Stimulated activated CD8-positive, alpha-beta memory T cell treated with anti-CD3 and anti-CD28 coated beads, Interleukin-15, amount 100 ng/mL, for 4 hours (primary cell): ENCODE measurements around the gene PFDN4.

Experiments used
- DNase-seq, 2 donors: peaks; one replicate each; pipeline ENCODE4 v3.0.0-alpha.2; 2020; ENCODE audit warnings: low read depth in 2 of 2

Gene PFDN4

DNA sequence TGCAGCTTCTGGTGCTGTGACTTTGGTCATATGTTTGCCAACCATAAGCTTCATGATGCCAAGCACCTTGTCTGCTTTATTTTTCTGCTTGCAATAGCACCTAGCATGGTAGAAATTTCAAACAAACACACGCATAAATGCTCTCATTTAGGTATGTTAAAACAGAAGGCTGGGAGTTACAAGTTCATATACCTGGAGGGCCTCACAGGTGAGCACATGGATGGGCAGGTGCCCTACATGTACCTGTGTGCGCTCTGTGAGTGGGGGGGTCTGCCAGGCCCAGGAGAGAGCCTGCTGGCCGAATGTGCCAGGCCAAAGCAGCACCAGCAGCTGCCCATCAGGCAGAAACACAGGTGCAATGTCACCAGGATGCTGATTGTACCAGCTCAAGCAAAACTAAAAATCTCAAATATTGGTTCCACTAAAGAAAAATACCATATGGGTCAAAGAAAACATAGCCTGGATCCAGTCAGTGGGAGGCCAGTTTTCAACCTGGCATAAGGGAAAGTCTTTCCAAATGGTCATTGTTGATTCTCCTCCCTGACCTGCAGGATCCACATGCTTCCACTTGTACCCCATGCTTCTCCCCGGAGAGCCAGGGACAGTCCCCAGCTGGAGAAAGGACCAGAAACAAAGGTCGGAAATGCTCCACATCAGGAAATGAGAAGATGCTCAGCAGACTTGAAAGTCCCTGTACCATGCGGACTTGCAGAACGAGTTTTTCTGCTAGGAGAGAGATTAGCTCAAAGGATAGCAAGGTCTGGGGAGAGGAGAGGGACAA is 7.2 kb upstream of the PFDN4 start:
- DNase-seq, result no peak

DNA sequence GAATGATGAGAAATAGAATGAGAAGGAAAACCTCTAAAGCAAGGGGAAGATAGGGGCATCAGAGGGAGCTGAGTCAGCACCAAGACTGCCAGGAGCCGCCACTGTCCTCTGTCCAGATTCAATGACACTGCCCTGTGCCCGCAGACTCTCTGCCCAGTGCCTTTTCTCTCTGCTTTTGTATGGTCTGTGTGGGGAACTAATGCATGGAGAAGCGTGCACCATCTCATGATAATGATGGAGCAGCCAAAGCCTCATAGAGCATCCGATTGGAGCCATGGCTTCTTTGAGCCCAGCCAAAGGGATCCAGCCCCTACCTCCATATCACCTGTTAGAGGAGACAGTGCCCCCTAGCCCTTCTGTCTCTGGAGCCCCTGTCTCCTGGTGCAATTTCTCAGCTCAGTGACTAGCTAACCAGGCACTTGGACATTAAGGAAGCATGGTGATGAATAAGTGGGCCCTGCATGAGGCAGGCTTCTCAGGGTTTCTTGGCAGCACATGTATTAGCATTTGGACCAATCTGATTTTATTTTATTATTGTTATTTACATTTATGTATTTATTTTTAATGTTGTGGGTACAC is 6.5 kb upstream of the PFDN4 start:
- no peak for DNase-seq

DNA sequence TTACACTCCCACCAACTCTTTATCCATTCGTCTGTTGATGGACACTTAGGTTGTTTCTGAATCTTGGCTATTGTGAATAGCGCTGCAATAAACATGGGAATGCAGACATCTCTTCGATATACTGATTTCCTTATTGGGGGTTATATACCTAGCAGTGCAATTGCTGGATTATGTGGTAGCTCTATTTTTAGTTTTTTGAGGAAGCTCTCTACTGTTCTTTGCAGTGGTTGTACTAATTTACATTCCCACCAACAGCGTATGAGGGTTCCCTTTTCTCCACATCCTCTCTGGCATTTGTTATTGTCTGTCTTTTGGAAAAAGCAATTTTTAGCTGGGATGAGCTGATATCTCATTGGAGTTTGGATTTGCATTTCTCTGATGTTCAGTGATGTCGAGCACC is 4.6 kb upstream of the PFDN4 start:
- DNase-seq, result no peak

DNA sequence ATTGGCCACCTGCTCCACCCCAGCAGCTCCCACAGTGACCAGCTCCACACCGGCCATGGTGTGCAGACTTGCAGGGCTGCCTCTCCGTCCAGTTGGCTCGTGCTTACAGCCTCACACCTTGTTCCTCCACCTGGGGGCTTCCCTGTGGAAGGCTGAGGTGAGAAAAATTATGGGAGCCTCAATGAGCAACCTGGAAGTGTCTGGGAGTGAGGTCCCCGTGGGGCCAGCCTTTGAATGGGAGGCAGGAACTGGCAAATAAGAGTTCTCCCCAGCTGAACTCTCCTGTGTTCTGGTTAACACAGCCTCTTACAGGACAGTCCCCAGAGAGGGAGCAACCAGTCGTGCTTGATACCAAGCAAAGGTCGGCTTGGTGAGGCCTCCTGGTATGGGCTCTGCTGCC is 3.8 kb upstream of the PFDN4 start:
- DNase-seq, result no peak

DNA sequence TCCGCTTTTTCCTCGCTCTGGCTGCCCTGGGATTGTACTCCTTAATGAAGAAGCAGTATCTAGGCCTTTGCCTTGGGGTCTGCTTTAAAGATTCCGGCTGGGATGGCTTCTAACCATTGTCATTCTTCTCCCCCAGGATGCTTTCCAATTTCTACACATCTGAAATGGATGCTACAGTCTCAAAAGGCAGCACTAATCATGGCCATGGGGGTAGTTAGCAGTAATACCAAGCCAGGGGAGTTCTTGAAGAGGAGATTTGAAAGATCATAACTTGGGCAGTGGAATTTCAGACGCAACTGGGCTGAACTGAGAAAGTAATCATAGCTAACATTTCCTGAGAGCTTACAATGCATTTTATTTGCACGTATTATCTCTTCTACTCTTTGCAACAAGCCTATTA is 3.4 kb upstream of the PFDN4 start:
- DNase-seq, result no peak

DNA sequence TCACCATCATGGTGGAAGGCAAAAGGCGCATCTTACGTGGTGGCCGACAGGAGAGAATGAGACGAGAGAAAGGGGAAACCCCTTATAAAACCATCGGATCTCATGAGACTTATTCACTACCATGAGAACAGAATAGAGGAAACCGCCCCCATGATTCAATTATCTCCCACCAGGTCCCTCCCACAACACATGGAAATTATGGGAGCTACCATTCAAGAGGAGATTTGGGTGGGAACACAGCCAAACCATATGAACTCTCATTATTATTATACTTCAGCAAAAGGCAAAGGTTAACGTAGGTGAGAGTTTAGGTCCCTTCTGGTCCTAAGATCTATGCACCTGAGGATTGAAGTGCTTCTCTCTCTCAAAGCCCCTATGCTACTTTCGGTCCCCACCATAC is 2.4 kb upstream of the PFDN4 start:
- DNase-seq, result no peak

DNA sequence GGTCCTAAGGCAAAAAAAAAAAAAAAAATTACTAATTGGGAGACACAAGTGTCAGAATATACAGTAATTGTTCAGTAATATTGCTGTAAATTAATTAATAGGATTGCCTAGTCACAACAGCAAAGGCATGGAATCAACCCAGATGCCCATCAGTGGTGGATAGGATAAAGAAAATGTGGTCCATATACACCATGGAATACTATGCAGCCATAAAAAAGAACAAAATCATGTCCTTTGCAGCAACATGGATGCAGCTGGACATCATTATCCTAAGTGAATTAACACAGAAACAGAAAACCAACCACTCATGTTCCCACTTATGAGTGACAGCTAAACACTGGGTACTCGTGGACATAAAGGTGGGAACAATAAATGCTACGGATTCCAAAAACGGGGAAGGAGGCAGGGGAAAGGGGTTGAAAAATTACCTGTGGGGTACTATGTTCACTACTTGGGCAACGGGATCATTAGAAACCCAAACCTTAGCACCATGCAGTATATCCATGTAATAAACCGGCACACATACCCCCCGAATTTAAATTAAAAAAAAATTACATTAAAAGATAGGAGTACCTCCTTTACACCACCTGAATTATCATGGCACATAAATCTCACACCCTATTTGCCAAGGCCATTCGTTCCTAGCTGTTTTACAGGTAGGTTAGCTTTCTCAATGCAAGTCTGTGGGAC is 689 bp upstream of the PFDN4 start:
- no peak for DNase-seq

DNA sequence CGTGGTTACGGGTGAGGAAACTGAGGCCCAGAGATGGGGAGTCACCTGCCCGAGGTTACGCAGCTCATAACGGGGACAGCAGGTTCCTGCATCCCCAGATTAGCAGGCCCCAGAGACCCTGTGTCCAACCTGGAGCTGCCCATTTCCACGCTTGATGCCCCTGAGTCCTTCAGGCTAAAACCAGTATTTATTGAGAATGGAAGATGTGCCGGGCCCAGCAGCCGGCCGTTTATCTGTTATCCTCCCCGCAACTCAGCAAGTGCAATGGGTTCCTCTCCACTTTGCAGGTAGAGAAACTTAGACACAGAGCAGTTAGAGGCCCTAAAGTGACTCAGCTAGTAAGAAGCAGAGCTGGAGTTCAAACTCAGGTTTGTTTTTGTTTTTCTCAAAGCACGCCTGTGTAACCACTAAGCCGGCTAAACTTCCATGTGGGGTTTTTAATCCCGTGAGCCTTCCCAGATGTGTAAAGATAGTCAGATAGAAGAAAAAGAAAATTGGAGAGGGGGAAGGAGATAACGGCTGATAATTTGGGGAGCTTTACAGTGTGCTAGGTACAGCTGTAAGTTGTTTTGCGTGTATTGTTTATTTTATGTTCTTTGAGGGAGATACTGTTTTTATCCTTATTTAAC is 775 bp downstream of the PFDN4 start:
- DNase-seq, result no peak

DNA sequence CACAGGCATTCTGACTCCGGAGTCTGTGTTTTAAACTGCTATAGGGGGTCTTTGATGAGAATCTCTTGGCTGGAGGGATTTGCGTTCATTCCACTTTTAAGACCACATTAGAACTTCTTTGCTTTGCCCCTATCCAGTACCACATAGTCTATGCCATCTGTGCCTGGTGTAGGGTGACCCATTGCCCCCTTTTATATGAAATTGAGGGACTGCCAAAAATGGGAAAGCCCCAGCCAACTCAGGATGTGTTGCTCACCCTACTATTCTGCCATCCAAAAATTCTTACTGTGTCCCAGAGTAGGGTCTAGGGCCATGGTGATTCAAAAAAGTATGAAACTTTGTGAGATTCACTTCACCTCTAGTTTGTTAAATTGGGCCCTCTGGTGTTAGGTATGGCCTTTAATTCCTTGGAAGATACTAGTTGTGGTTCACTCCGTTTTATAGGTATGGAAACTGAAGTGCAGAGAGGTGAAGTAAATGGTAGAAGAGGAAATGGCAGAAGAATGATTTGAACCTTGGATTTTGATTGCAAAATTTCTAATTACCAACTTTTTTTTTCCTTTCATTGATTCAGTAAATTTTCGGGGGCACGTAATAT is 1.4 kb downstream of the PFDN4 start:
- no peak for DNase-seq

DNA sequence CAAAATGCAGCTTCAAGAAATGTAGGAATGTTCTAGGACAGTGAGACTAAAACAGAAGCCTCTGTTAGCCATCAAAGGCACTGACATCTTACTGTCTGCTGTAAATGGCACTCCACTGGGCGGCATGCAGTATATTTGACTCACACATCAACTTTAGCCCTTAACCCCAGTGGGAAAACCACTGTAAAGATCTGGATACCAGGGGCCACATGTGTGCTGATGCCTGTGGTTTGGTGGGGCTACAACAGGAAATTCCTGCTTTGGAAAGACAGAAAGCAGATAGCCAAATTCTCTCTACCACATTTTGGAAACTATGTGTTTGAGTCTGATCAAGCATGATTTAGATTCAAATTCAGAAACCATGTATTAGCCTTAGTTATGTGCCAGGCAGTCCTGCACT is 4.3 kb downstream of the PFDN4 start:
- DNase-seq, result no peak

DNA sequence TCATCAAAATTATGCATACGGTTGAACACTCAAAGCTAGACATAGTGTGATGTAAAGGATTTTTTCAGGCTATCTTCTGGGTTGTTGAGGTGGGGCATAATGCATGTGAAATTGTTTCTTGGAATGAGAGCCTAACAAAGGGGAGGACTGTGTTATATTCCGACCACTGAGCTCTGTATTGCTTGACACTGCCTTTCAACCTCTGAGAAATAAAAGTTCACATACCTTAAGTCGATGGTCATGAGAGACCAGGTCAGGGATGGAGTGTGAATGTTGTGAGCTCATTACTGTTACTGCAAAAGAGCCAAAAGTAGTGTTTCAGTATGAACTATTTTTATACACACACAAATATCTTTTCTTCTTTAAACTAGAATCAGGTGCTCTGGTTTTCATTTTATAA is 5.0 kb downstream of the PFDN4 start:
- no peak for DNase-seq

DNA sequence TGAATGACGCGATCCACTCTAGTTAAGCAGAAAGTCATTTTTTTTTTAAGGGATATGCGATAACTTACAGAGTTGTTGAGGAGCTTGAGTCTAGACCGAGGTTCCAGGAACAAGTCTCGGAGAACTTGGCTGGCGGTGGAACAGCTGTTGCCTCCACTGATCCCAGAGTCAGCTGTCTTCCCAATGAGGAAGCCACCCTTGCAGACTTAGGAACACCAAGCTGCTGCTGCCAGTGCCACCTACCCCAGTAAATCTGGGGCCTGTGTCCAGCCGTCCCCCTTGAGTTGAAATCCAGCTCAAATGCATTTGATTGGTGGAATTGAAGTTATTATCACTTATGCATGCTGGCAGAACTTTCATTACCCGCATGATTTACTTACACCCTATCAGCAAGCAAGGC is 6.7 kb downstream of the PFDN4 start:
- DNase-seq, result no peak

DNA sequence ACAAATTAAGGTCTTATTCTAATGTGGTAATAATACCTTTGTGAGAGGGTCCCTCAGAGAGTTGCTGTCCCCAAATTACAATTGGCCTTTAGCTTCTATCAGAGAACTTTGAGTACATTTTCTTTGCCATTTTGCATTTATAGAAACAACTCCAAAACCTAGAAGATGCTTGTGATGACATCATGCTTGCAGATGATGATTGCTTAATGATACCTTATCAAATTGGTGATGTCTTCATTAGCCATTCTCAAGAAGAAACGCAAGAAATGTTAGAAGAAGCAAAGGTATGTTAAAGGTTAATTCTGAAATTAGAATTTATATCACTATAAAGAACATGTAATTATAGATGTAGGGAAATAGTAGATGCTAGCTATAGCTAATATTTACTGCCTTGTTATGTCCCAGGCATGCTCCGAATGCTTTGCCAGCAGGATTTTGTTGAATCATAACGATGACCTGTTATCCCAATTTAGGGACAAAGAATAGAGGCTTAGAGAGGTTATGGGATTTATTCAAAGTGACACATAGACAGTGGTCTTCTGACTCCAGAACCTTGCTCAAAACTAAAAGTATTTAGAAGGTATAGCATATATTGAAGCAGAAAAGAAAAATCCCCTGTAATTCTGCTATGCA is 7.4 kb downstream of the PFDN4 start:
- no peak for DNase-seq

DNA sequence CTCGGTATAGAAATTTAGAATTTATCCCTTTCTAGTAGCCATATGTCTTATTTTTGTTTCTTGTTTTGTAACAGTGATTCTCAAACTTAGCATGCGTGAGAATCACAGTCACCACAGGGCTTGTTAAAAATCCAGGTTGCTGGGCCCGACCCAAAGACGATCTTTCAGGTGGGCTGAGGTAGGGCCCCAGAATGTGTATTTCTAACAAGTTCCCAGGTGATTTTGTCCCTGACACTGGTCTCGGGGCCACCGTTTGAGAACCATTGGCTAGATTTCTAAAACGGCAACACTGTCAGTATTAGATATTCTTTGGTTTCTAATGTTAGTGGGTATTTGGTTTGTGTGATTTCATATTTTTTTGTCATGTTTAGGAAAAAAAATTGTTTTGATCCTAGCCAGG is 9.9 kb downstream of the PFDN4 start:
- no peak for DNase-seq

DNA sequence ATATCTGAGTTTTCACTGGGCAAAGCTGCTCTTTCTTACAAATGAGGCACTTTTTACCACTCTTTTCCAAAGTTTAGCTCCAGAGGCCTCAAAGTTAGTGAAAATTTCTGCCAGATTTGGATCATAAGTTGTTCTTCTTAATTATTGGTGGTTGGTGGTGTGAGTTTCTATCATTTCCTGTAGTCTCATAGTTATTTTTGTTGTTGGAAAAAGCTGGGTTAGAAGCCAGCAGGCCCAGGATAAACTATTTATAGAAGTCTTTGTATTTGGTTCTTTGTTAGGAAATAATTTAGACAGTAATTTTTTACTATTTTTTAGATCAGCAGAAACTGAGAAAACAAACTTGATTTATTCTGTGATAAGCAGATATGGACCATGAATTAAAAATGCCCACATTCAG is 10.6 kb downstream of the PFDN4 start:
- DNase-seq, result no peak

DNA sequence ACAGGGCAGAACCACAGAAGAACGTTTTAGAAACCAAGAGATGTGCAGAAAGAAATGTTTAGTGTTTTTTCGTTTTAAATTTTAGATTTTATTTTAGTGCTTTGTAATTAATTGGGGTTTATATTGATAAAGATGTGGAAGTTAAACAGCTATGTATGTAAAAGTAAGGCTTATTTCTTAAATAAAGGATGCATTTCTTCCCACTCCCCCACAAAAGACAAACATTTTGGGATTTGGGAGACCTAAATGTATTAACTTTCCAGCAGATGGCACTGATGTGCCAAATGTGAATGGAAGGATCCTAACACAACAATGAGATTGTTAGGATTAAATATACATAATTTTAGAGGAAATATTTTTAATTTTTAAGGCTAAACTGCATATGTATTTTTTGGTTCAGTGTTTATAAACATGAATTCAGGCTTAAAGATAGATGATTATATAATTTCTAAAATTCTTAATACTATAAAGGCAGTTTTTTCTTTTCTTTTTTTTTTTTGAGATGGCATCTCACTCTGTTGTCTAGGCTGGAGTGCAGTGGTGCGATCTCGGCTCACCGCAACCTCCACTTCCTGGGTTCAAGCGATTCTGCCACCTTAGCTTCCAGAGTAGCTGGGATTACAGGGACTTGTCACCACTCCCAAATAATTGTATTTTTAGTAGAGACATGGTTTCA is 12.0 kb downstream of the PFDN4 start:
- DNase-seq, result no peak

DNA sequence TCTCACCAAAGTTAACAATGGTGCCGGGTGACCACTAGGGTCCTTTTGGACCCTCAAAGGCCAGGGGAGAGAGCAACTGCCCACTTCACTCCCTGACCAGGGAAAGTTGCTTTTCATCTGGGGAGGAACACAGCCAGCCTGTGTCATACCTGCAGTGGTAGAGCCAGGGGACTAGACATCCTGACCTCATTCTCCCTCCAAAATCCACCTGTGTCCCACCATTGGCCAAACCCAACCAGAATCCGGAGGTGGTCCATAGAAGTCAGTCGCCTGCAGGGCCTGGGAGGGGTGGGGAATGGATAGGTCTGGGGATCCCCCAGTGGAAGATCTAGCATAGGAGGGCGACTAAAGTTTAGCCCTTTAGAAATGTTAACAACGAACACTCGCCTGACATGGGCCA is 12.8 kb downstream of the PFDN4 start:
- no peak for DNase-seq

DNA sequence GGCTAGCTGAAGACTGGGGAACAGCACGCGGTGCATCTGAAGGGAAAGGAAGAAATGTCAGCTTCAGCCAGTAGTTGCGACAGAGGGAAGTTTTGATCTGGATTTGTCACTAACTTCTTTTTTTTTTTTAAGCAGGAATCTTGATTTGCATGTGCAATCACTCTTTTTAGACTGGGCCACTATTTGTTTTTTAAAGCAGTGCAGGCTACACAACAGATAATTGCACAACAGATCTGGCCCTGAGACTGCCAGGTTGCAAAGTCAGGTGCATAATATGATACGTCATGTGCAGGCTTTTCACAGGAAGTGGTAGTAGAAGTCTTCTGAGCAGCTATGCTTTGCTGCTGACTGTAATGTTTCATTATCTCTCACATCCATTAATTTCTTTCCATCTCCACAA is 13.5 kb downstream of the PFDN4 start:
- DNase-seq, result no peak

DNA sequence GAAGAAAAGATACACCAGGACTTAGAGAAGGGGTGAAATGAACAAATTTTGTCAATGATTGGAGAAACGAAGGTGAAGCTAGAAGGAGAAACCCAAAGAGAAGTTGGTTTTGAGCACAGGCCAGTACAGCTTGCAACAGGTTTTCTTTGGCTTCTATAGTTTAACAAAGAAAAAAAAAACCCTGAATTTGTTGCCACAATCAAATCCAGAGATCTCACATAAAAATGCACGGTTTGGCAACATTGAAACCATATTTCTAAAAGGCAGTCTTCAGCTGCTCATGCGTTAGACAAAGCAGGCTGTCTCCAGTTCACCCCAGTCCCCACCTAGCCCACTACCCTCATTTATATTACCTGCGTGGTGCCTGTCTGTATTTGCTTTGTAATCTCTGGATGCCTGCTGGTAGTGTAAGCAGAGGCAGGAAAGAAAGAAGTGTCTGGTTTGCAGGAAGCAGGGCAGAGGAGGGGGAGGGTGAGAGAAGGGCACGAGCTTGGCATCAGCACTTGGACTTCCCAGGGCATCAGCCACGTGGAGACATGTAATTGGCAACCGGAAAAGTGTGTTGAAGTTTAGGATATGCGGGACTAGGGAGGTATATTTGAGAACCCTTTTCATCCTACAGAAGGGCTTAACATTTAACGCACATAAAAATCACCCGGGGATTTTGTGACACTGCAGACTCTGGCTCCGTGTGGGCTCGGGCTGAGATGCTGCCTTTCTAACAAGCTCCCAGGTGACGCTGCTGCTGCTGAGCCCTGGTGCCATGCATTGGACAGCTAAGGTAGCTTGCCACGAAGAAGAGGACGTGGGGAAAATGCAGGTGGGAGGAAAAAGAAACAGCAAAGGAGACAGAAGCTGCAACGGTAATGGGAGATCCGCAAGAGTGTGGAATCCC is 14.4 kb downstream of the PFDN4 start:
- DNase-seq, result no peak

DNA sequence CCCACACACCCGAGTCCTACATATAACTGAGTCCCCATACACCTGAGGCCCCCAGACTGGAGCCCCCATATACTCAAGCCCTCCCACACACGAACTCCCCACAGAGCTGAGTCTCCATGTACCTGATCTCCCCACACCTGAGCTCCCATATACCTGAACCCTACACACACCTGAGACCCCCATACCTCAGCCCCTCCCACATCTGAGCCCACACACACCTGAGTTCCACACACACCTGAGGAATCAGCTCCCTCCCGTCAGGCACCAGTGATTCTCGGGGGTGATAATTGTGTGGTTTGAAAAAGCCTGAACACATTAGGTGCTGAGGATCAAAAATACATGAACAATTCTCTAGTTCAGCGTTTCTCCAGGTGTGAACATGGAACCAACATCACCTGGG is 15.4 kb downstream of the PFDN4 start:
- DNase-seq, result no peak
